C4-2B (cell line): ENCODE measurements around the gene COX4I2.

Source experiments
- CTCF ChIP-seq: fragments of 450-650 bp; conservative IDR thresholded peaks from 2 replicates; pipeline ENCODE4 v1.5.1; 2017; ENCODE audit warnings: mild to moderate bottlenecking
- ZFX ChIP-seq: fragments of 450-650 bp; IDR thresholded peaks from 2 replicates; pipeline ENCODE4 v1.6.1; 2017

- TF ChIP-seq CTCF (no peak), ZFX (no peak)
Observed at GRCh38 chr20:31682927-31683326, 45.2 kb downstream of the COX4I2 start.
